Mammary epithelial cell (primary cell): ENCODE measurements around the gene TSHZ3.

Source experiments
- EZH2 ChIP-seq: IDR thresholded peaks from 2 replicates; pipeline ENCODE4 v1.6.1; 2012; ENCODE audit warnings: low read length, inconsistent platforms, borderline replicate concordance
- TF ChIP-seq, protein P1 (sequence below), 2 donors: IDR thresholded peaks in 1 of 2; conservative IDR thresholded peaks in 1 of 2; 2 replicates each; pipeline ENCODE4 v1.5.1; 2011 to 2012; ENCODE audit warnings: inconsistent platforms in 2 of 2, low read length in 2 of 2, mild to moderate bottlenecking in 2 of 2, control low read depth in 1 of 2, low read depth in 1 of 2; ENCODE audit not compliant: insufficient read depth in 1 of 2; ENCODE audit errors: extremely low read depth in 1 of 2

DNA sequence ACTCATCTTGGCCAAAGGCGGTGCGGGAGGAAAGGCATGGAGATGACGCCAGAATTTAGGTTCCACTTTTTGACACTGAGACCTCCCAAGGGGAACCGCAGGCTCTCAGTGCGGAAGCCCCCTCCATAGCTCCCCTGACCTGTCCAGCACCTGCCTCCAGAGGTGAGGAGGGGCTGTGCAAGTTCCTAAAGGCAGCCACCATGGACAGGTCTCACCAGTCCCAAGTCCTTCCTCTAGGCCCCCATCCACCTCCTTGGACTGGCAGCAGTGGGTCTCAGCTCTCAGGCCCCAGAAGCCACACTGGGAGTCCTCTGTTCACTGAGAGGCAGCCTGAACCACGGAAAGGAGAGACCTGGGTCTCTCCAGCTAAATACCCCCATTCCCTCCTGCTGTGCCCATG lies 31.6 kb upstream of the TSHZ3 start:
- TF ChIP-seq, protein P1, sequence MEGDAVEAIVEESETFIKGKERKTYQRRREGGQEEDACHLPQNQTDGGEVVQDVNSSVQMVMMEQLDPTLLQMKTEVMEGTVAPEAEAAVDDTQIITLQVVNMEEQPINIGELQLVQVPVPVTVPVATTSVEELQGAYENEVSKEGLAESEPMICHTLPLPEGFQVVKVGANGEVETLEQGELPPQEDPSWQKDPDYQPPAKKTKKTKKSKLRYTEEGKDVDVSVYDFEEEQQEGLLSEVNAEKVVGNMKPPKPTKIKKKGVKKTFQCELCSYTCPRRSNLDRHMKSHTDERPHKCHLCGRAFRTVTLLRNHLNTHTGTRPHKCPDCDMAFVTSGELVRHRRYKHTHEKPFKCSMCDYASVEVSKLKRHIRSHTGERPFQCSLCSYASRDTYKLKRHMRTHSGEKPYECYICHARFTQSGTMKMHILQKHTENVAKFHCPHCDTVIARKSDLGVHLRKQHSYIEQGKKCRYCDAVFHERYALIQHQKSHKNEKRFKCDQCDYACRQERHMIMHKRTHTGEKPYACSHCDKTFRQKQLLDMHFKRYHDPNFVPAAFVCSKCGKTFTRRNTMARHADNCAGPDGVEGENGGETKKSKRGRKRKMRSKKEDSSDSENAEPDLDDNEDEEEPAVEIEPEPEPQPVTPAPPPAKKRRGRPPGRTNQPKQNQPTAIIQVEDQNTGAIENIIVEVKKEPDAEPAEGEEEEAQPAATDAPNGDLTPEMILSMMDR (conservative IDR thresholded peaks at IDR 0.05 in 1 of 2, IDR thresholded peaks at IDR 0.05 in 1 of 2; ENCODE audit: extremely low read depth in 1 of 2, insufficient read depth in 1 of 2, low read depth in 1 of 2, low read length in 2 of 2) = no peak
- TF ChIP-seq EZH2 = no peak
